Suprapubic skin (tissue), 4 donors: ENCODE data around the gene SLC5A11. TPM values are rescaled to one million over a fixed set of nuclear protein-coding genes. Genes with fewer than 3 reads are reported as not detected.

Experiments
- DNase-seq, 2 donors: peaks; one replicate each; pipeline ENCODE4 v3.0.0-alpha.2; 2019; ENCODE audit warnings: low spot score in 2 of 2
- H3K27ac ChIP-seq: fragments of 200-600 bp; sonication (generic); one replicate; pipeline ENCODE4 v1.5.1; 2019
- H3K27me3 ChIP-seq: fragments of 200-600 bp; sonication (generic); one replicate; pipeline ENCODE4 v1.5.1; 2019
- H3K36me3 ChIP-seq: fragments of 200-600 bp; sonication (generic); one replicate; pipeline ENCODE4 v1.5.1; 2019
- H3K4me1 ChIP-seq: fragments of 200-600 bp; sonication (generic); one replicate; pipeline ENCODE4 v1.5.1; 2019
- H3K4me3 ChIP-seq: fragments of 200-600 bp; sonication (generic); one replicate; pipeline ENCODE4 v1.5.1; 2019; ENCODE audit warnings: mild to moderate bottlenecking
- H3K9me3 ChIP-seq: fragments of 200-600 bp; sonication (generic); one replicate; pipeline ENCODE4 v1.5.1; 2019
- EP300 ChIP-seq: sonication (generic); formaldehyde crosslinking; IDR thresholded peaks from one replicate; pipeline ENCODE4 v1.6.1; 2017; ENCODE audit warnings: antibody characterized with exemption
- POLR2A ChIP-seq, 2 donors: fragments of 450-650 bp; IDR thresholded peaks; one replicate each; pipeline ENCODE4 v1.6.1; 2017; ENCODE audit warnings: antibody characterized with exemption in 2 of 2, mild to moderate bottlenecking in 2 of 2, moderate library complexity in 2 of 2
- POLR2AphosphoS5 ChIP-seq, 3 donors: sonication (generic); formaldehyde crosslinking; IDR thresholded peaks; one replicate each; pipeline ENCODE4 v1.6.1; 2017; ENCODE audit warnings: antibody characterized with exemption in 3 of 3
- WGBS: methylation state at CpG from one replicate; pipeline ENCODE4 v1.1.5; 2018; 5-methylcytosine and 5-hydroxymethylcytosine counted together
- total RNA-seq, 4 donors: library from RNA; depleted of rRNA; stranded (reverse); fragments of >200 nt; gene quantifications; one replicate each; pipeline ENCODE4 v1.1.0, GENCODE V29; 2016
- TF ChIP-seq, protein P1 (sequence below), 2 donors: fragments of 200-600 bp in 1 of 2; fragments of 450-650 bp in 1 of 2; sonication (generic) in 1 of 2; IDR thresholded peaks; one replicate each; pipeline ENCODE4 v1.5.1; 2016 to 2019; ENCODE audit warnings: antibody characterized with exemption in 2 of 2, mild to moderate bottlenecking in 1 of 2, moderate library complexity in 1 of 2

Gene SLC5A11
- total RNA-seq, 4 donors from 2014 or later: 0.55 to 0.64 TPM; not detected in 2

DNA sequence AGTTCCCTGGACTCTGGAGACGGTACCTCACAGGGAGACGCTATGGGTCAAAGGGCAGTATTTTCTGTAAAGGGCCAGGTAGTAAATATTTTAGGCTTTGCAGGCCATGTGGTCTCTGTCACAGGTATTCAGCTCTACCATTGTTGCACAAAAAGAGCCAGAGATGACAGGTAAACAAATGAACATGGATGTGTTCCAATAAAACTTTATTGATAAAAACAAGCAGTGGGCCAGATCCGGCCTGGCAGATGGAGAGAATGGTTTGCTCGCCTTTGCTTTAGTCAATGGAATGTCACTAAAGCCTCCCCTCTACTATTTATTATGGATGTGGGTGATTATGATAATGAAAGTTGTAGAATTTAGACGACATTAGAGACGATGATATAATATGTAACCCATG, 8.9 kb upstream of the SLC5A11 start:
- Histone ChIP-seq H3K9me3 (no peaks in the 10 kb centered on the region), H3K36me3 (no peaks in the 10 kb centered on the region), H3K4me1 (peaks cover 3% of the 10 kb centered on the region), H3K27ac (no peak overlapping the region), H3K27me3 (no peaks in the 10 kb centered on the region), H3K4me3 (no peak overlapping the region)
- TF ChIP-seq POLR2AphosphoS5 (IDR thresholded peaks at IDR 0.05): no peak
- no peak for TF ChIP-seq POLR2A (IDR thresholded peaks at IDR 0.05)
- TF ChIP-seq, protein P1, sequence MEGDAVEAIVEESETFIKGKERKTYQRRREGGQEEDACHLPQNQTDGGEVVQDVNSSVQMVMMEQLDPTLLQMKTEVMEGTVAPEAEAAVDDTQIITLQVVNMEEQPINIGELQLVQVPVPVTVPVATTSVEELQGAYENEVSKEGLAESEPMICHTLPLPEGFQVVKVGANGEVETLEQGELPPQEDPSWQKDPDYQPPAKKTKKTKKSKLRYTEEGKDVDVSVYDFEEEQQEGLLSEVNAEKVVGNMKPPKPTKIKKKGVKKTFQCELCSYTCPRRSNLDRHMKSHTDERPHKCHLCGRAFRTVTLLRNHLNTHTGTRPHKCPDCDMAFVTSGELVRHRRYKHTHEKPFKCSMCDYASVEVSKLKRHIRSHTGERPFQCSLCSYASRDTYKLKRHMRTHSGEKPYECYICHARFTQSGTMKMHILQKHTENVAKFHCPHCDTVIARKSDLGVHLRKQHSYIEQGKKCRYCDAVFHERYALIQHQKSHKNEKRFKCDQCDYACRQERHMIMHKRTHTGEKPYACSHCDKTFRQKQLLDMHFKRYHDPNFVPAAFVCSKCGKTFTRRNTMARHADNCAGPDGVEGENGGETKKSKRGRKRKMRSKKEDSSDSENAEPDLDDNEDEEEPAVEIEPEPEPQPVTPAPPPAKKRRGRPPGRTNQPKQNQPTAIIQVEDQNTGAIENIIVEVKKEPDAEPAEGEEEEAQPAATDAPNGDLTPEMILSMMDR (IDR thresholded peaks at IDR 0.05): no peak
- no peak for TF ChIP-seq EP300
- WGBS: 90% methylated on average over 6 of the region's 6 CpGs
- no peak for DNase-seq

DNA sequence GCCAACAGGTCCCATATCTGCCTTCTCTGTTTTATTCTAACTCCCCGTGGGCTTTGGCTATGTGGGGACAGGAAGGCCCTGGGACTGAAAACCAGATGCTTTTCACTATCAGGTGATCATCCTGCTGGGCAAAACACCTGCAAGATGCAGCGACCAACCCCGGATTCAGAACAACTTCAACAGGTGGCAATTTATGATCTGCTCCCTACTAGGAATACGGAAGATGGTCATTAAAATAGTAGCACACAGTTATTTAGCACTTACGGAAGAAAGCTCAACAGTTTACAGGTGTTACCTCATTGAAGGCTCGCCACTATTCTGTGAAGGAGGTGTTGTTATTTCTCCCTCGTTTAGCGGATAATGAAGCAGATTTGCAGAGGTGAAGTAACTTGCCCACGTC, 7.8 kb upstream of the SLC5A11 start:
- Histone ChIP-seq H3K36me3 (no peaks in the 10 kb centered on the region), H3K4me1 (peaks cover 3% of the 10 kb centered on the region), H3K27ac (no peak overlapping the region), H3K27me3 (no peaks in the 10 kb centered on the region), H3K4me3 (no peak overlapping the region), H3K9me3 (no peaks in the 10 kb centered on the region)
- TF ChIP-seq POLR2AphosphoS5 (IDR thresholded peaks at IDR 0.05) (no peak), EP300 (no peak), POLR2A (IDR thresholded peaks at IDR 0.05) (no peak)
- TF ChIP-seq, protein P1 (IDR thresholded peaks at IDR 0.05): no peak
- 89% methylated on average over 9 of the region's 9 CpGs for WGBS
- no peak for DNase-seq

DNA sequence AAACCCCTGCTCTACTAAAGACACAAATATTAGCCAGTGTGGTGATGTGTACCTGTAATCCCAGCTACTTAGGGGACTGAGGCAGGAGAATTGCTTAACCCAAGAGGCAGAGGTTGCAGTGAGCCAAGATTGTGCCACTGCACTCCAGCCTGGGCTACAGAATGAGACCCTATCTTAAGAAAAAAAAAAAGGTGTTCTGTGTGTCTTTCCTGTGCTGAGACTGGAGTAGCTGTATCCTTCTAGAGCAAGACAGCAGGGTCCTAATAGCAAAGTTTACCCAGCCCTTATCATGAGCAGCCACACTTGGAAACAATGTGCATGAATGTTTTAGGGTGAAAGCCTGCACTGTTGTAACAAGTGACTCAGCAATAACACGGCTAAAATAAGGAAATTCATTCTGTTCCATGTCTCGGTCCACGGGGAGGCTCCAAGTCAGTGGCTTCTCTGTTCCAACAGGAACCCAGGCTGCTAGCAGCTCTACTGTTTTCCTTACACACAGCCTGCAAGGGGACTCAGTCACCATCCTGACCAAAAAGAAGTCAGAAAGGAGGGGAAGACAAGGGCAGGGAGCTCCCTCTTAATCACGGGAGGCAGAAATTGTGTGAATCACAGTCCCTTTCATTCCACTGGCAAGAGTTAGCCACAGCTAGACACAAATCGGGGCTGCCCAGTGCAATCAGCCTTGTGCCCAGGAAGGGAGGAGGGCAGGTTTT, 7.1 kb upstream of the SLC5A11 start:
- Histone ChIP-seq H3K36me3 (no peaks in the 10 kb centered on the region), H3K27me3 (no peaks in the 10 kb centered on the region), H3K4me3 (no peak overlapping the region), H3K9me3 (no peaks in the 10 kb centered on the region), H3K4me1 (peaks cover 3% of the 10 kb centered on the region), H3K27ac (no peak overlapping the region)
- TF ChIP-seq, protein P1 (IDR thresholded peaks at IDR 0.05): no peak
- TF ChIP-seq POLR2A (IDR thresholded peaks at IDR 0.05): no peak
- TF ChIP-seq POLR2AphosphoS5 (IDR thresholded peaks at IDR 0.05): no peak
- no peak for TF ChIP-seq EP300
- WGBS: 35% methylated on average over 5 of the region's 5 CpGs
- no peak for DNase-seq

DNA sequence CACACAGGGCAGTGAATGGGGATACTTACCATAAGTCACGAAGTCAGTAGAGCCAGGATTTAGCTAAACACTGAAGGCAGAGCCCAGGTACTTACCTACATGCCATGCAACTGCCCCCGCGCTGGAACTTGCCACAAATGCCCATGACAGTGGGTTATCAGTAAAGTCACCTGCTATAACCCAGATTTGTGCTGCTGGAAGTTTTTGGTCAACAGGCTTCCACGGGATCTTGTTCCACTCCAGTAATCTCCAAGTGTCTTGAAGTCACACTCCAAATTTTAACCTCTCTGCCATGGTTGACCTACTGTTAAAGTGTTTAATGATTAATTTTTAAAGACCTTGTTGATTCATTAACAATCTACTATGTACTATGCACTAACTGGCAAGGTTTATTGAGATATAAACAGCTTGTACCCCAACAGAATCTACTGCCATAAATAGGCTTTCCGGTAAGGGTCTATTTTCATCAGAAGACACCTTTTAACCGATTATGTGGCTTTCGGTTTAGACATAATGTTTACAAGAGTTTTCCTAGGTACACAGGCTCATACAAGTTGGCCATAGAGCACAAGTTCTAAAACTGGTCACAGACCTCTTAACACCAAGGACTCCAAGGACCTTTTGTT, 6.3 kb upstream of the SLC5A11 start:
- Histone ChIP-seq H3K27me3 (no peaks in the 10 kb centered on the region), H3K27ac (no peak overlapping the region), H3K4me1 (peaks cover 3% of the 10 kb centered on the region), H3K9me3 (no peaks in the 10 kb centered on the region), H3K4me3 (no peak overlapping the region), H3K36me3 (no peaks in the 10 kb centered on the region)
- DNase-seq: no peak
- WGBS: 97% methylated on average over 7 of the region's 7 CpGs
- TF ChIP-seq POLR2A (IDR thresholded peaks at IDR 0.05) (no peak), POLR2AphosphoS5 (IDR thresholded peaks at IDR 0.05) (no peak), EP300 (no peak)
- TF ChIP-seq, protein P1 (IDR thresholded peaks at IDR 0.05): no peak

DNA sequence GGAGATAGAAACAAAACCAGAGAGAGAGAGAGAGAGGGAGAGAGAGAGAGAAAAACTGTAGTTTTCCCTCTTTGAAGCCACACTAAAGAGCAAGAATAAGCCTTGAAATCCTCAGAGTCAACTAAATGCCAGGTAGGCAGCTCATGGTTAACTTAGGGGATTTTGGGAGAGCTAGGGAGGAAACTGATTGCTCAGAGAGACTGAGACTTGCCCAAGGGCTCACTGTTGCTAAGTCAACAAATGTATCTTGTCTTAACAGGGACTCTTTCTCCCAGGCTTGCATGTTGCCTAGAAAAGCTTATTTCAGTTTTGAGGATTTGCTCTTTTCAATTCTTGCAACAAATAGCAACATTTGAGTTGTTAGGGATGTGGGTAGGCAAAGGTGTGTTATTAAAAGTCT, 4.5 kb upstream of the SLC5A11 start:
- Histone ChIP-seq H3K4me1 (peaks cover 3% of the 10 kb centered on the region), H3K27me3 (no peaks in the 10 kb centered on the region), H3K27ac (no peak overlapping the region), H3K9me3 (no peaks in the 10 kb centered on the region), H3K4me3 (no peak overlapping the region), H3K36me3 (no peaks in the 10 kb centered on the region)
- no peak for DNase-seq
- TF ChIP-seq POLR2AphosphoS5 (IDR thresholded peaks at IDR 0.05): no peak
- TF ChIP-seq, protein P1 (IDR thresholded peaks at IDR 0.05): no peak
- TF ChIP-seq EP300: no peak
- TF ChIP-seq POLR2A (IDR thresholded peaks at IDR 0.05): no peak
